K562 (cell line): ENCODE measurements around the gene TAF15. TPM values are rescaled to one million over a fixed set of nuclear protein-coding genes. Genes with fewer than 3 reads are reported as not detected.
A peak's percentile ranks its signal among the peaks of the same experiment; 100 is the strongest.

Experiments
- ATAC-seq: fragments of 200-7000 bp; cut with Tn5 transposase; 3 replicates; pipeline ENCODE4 v1.9.1; 2020; ENCODE audit warnings: moderate library complexity
- BruUV-seq: library from RNA; stranded (reverse); fragments of 400-500 nt; replicated peaks from 2 replicates; lab custom pipeline; 2021; lab: Mats Ljungman, UMichigan
- CTCF ChIA-PET: fragments of 300-600 bp; formaldehyde crosslinking; extraction: SDS; loops from one replicate; lab custom pipeline; 2021; ENCODE audit warnings: low intra/inter-chr PET ratio; lab: Yijun Ruan, JAX
- POLR2A ChIA-PET: fragments of 300-600, 350-650 bp; sonication (Branson Sonifier 250); formaldehyde crosslinking; extraction: SDS; loops from one replicate; lab custom pipeline; 2021; ENCODE audit warnings: antibody characterized with exemption, inconsistent platforms; lab: Yijun Ruan, JAX
- DNase-seq, 4 experiments: peaks; one replicate each; pipeline versions ENCODE4 v3.0.0 to v3.0.0-alpha.2; 2011 to 2018; ENCODE audit warnings: low spot score in 3 of 4, mixed read lengths in 3 of 4; ENCODE audit errors: extremely low read depth in 1 of 4
- FAIRE-seq: peaks from 2 replicates; lab custom pipeline; 2011; peaks lifted over from hg19 to GRCh38; lab: Jason Lieb, UNC
- H2AFZ ChIP-seq: 2 replicates; pipeline ENCODE4 v1.6.0; 2011; ENCODE audit warnings: low read depth, low read length, control low read depth, inconsistent platforms
- H3K27ac ChIP-seq: fragments of 200-600 bp; 3 replicates; pipeline ENCODE4 v1.8.0; 2011; ENCODE audit warnings: low read depth, mild to moderate bottlenecking, control low read depth, inconsistent platforms, low read length, moderate library complexity, mixed read lengths; ENCODE audit errors: extremely low read depth
- H3K27me3 ChIP-seq, 2 experiments: fragments of 300-600 bp in 1 of 2; 2 replicates in 1 of 2; 3 replicates in 1 of 2; pipeline versions ENCODE4 v1.6.0 to v1.8.0; 2011; ENCODE audit warnings: inconsistent platforms in 2 of 2, low read length in 2 of 2, mild to moderate bottlenecking in 1 of 2, mixed read lengths in 1 of 2, moderate library complexity in 1 of 2; ENCODE audit not compliant: control insufficient read depth in 2 of 2, insufficient read depth in 2 of 2
- H3K36me3 ChIP-seq: fragments of 300-600 bp; 3 replicates; pipeline ENCODE4 v1.8.0; 2011; ENCODE audit warnings: mild to moderate bottlenecking, low read length, inconsistent platforms; ENCODE audit not compliant: control insufficient read depth, insufficient read depth
- H3K4me1 ChIP-seq, 2 experiments: fragments of 200-600 bp in 1 of 2; replicated peaks in 1 of 2; 2 replicates in 1 of 2; 3 replicates in 1 of 2; pipeline versions ENCODE4 v1.5.1 to v1.8.0; 2011; ENCODE audit warnings: inconsistent platforms in 2 of 2, low read length in 2 of 2, mild to moderate bottlenecking in 1 of 2, mixed read lengths in 1 of 2, moderate library complexity in 1 of 2; ENCODE audit not compliant: control insufficient read depth in 2 of 2, insufficient read depth in 2 of 2
- H3K4me2 ChIP-seq: 2 replicates; pipeline ENCODE4 v1.6.1; 2011; ENCODE audit warnings: low read length, control low read depth, inconsistent platforms, mixed read lengths; ENCODE audit not compliant: insufficient read depth
- H3K4me3 ChIP-seq: fragments of 200-600 bp; sonication (generic), shearing (Covaris generic); 2 replicates; pipeline ENCODE4 v1.5.1; 2016; ENCODE audit warnings: control low read depth, inconsistent platforms
- H3K79me2 ChIP-seq: fragments of 200-600 bp; 3 replicates; pipeline ENCODE4 v1.8.0; 2011; ENCODE audit warnings: low read length, inconsistent platforms; ENCODE audit not compliant: control insufficient read depth, insufficient read depth
- H3K9ac ChIP-seq, 2 experiments: 2 replicates each; pipeline versions ENCODE4 v1.6.0 to v1.6.1; 2011; ENCODE audit warnings: low read depth in 2 of 2, low read length in 2 of 2, control low read depth in 1 of 2, inconsistent platforms in 1 of 2, mild to moderate bottlenecking in 1 of 2, mixed read lengths in 1 of 2; ENCODE audit not compliant: insufficient read depth in 1 of 2
- H3K9me1 ChIP-seq: one replicate; pipeline ENCODE4 v1.6.0; 2011; ENCODE audit warnings: inconsistent platforms, mild to moderate bottlenecking, low read length, moderate library complexity; ENCODE audit not compliant: control insufficient read depth, insufficient read depth
- H3K9me3 ChIP-seq: replicated peaks from 2 replicates; pipeline ENCODE4 v1.5.1; 2011; ENCODE audit warnings: low read depth, low read length, inconsistent platforms; ENCODE audit not compliant: control insufficient read depth, insufficient read depth
- H4K20me1 ChIP-seq: replicated peaks from 2 replicates; pipeline ENCODE4 v1.6.1; 2011; ENCODE audit warnings: low read length, inconsistent platforms, mixed read lengths; ENCODE audit not compliant: control insufficient read depth, insufficient read depth
- ARID1B ChIP-seq: fragments of 450-650 bp; IDR thresholded peaks from 2 replicates; pipeline ENCODE4 v1.6.1; 2016; ENCODE audit warnings: antibody characterized with exemption, mild to moderate bottlenecking, inconsistent platforms
- BCOR ChIP-seq: fragments of 450-650 bp; IDR thresholded peaks from 2 replicates; pipeline ENCODE4 v1.6.1; 2016
- DMBX1 ChIP-seq: fragments of 250-450 bp; sonication (Bioruptor Pico); IDR thresholded peaks from 2 replicates; pipeline ENCODE4 v1.8.0; 2022; ENCODE audit warnings: inconsistent platforms, mild to moderate bottlenecking, moderate library complexity, borderline replicate concordance
- ETV5 ChIP-seq: sonication (generic); formaldehyde crosslinking; IDR thresholded peaks from 2 replicates; pipeline ENCODE4 v1.4.0; 2020; ENCODE audit warnings: low read depth, mild to moderate bottlenecking, missing genetic modification reagents
- LARP7 ChIP-seq: fragments of 450-650 bp; IDR thresholded peaks from 2 replicates; pipeline ENCODE4 v1.6.1; 2016
- RBM25 ChIP-seq: fragments of 200-400 bp; formaldehyde crosslinking; IDR thresholded peaks from 2 replicates; pipeline ENCODE4 v1.6.1; 2018; ENCODE audit warnings: low read length, low read depth, moderate library complexity; ENCODE audit not compliant: severe bottlenecking
- ZFP36 ChIP-seq: fragments of 150-350 bp; IDR thresholded peaks from 2 replicates; pipeline ENCODE4 v1.6.1; 2018; ENCODE audit warnings: low read length, low read depth; ENCODE audit not compliant: partially characterized antibody
- in situ Hi-C: fragments of 300-500 bp; cut with MboI; formaldehyde crosslinking; loops from 4 replicates; pipeline ENCODE4 v1.15.0; 2018; ENCODE audit warnings: inconsistent platforms, mixed read lengths
- intact Hi-C: fragments of 100-400 bp; cut with micrococcal nuclease; formaldehyde crosslinking; loops from 2 replicates; pipeline ENCODE4 v1.14.2; 2022
- polyA plus RNA-seq, 8 experiments: library from polyadenylated mRNA; depleted of rRNA in 4 of 8; stranded (reverse) in 5 of 8; unstranded in 3 of 8; fragments of >200 nt; fragmentation: Nextera tagmentation in 2 of 8; fragmentation: Illumina TruSeq in 1 of 8; extraction: Ambion mirVana in 2 of 8; extraction: Trizol in 1 of 8; gene quantifications; 2 replicates each; pipeline versions ENCODE4 v1.2.1 to v1.2.3, GENCODE V29; 2011 to 2014; ENCODE audit warnings: inconsistent platforms in 1 of 8, missing spikeins in 1 of 8
- total RNA-seq, 7 experiments: library from RNA; depleted of rRNA in 6 of 7; stranded (reverse); fragments of >200 nt in 6 of 7; fragmentation: Illumina TruSeq in 2 of 7; extraction: Trizol in 2 of 7; gene quantifications; 2 replicates each; pipeline versions ENCODE4 v1.2.1 to v1.2.3, GENCODE V29; 2011 to 2021; ENCODE audit warnings: low replicate concordance in 1 of 7
- TF ChIP-seq, protein P1 (sequence below), 2 experiments: fragments of 450-650 bp in 1 of 2; sonication (generic) in 1 of 2; formaldehyde crosslinking in 1 of 2; IDR thresholded peaks in 1 of 2; conservative IDR thresholded peaks in 1 of 2; 2 replicates each; pipeline versions ENCODE4 v1.6.1 to v1.8.1; 2016 to 2023; ENCODE audit warnings: mild to moderate bottlenecking in 2 of 2, moderate library complexity in 2 of 2, inconsistent platforms in 1 of 2, missing genetic modification reagents in 1 of 2
- TF ChIP-seq, protein P2 (sequence below), 2 experiments: IDR thresholded peaks; 2 replicates each; pipeline ENCODE4 v1.6.1; 2012; ENCODE audit warnings: improper control_type of control experiment in 2 of 2, low read depth in 2 of 2, low read length in 2 of 2, borderline replicate concordance in 1 of 2

The TAF15 gene
- total and polyA plus RNA-seq, 9 of the 15 experiments (the other 6 are each of a cell fraction or from before 2014, with no cell fraction given): 4.1 to 272 (median 56.8) TPM

DNA sequence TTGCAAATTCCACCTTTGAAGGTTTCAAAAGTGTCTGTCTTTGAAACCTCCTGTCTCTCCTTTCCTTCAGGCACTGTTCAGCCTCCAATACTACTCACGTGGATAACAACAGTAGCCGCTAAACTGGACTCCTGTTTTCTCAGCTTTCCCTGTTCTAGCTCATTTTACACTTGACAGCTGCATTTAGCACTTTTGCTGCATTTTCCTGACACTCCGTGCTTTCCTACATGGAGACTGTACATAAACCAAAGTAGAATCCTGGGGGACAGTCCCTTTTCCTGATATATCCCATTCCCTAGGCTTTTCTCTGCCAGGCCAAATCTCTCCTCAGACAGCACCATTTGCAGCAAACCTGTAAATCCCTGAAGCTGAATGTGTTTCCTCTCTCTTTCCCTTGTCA, 67.2 kb downstream of the TAF15 start (continued):
- TF ChIP-seq, protein P1, sequence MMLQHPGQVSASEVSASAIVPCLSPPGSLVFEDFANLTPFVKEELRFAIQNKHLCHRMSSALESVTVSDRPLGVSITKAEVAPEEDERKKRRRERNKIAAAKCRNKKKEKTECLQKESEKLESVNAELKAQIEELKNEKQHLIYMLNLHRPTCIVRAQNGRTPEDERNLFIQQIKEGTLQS (IDR thresholded peaks at IDR 0.05): no peak
- TF ChIP-seq, protein P1 (CRISPR knock-in tag; conservative IDR thresholded peaks at IDR 0.05): no peak
- no peak for TF ChIP-seq DMBX1 (CRISPR knock-in tag)
- TF ChIP-seq LARP7: no peak
- TF ChIP-seq, protein P2, sequence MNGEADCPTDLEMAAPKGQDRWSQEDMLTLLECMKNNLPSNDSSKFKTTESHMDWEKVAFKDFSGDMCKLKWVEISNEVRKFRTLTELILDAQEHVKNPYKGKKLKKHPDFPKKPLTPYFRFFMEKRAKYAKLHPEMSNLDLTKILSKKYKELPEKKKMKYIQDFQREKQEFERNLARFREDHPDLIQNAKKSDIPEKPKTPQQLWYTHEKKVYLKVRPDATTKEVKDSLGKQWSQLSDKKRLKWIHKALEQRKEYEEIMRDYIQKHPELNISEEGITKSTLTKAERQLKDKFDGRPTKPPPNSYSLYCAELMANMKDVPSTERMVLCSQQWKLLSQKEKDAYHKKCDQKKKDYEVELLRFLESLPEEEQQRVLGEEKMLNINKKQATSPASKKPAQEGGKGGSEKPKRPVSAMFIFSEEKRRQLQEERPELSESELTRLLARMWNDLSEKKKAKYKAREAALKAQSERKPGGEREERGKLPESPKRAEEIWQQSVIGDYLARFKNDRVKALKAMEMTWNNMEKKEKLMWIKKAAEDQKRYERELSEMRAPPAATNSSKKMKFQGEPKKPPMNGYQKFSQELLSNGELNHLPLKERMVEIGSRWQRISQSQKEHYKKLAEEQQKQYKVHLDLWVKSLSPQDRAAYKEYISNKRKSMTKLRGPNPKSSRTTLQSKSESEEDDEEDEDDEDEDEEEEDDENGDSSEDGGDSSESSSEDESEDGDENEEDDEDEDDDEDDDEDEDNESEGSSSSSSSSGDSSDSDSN (IDR thresholded peaks at IDR 0.05; ENCODE audit: borderline replicate concordance in 1 of 2, low read depth in 2 of 2, low read length in 2 of 2): no peak

DNA sequence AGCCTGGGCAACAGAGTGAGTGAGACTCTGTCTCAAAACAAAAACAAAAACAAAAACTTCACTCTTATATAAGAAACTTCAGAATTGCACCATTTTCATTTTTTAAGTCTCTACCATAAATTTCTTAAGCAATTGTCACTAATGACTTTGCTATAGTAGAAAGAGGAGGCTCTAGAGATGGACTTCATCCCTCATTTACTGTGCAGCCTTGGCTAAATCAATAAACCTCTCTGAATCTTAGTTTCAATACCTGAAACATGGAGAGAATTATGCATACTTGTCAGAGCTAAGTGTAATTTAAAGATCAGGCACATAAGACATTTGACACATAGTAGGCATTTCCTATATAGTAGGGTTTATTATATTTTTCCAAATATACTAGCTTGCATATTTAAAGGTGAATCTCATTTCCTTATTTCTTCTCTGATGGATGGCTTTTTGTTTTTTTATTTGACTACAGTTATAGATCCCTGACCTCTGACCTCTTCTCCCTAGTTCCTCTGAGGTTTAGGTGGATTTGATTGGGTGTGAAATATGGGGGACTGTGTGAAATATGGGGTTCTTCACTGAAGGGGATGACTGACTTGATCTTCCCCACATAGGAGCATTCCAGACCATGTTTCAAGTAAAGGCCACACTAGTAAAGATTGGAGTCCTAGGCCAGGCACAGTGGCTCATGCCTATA, 68.2 kb downstream of the TAF15 start:
- CTCF ChIA-PET: no interaction called here
- DNase-seq: no peak

More for the DNA sequence above, 68.2 kb downstream of the TAF15 start:
- no peak overlapping the region for H3K4me2 ChIP-seq
- no peaks in the 10 kb centered on the region for H3K9me3 ChIP-seq
- peaks cover 4 to 17% of the 10 kb centered on the region in 2 experiments; a peak in 4 of 5 replicates for H3K4me1 ChIP-seq
- BruUV-seq: no TSS peak
- H3K9me1 ChIP-seq: no peaks in the 10 kb centered on the region
- TF ChIP-seq RBM25 (peak; percentile 84), ARID1B (no peak), ETV5 (CRISPR knock-in tag) (no peak), BCOR (peak; percentile 64), ZFP36 (peak; percentile 21)
- in situ Hi-C loops: no loop called here
- no peak overlapping the region for H3K27ac ChIP-seq
- no peak overlapping the region for H2AFZ ChIP-seq
- ATAC-seq (no peak), FAIRE-seq (no peak)
- intact Hi-C loops: no loop called here
- POLR2A ChIA-PET: interaction anchor here (0.6 to 2.2 kb wide), 4 partner anchors 11 to 128 kb away, joined by 3 to 7 read pairs (median 3); no protein-coding TSS in a partner anchor
- H4K20me1 ChIP-seq: no peaks in the 10 kb centered on the region
- no peak overlapping the region for H3K9ac ChIP-seq
- H3K4me3 ChIP-seq: no peak overlapping the region
- no peaks in the 10 kb centered on the region for H3K36me3 ChIP-seq
- no peaks in the 10 kb centered on the region for H3K27me3 ChIP-seq
- no peaks in the 10 kb centered on the region for H3K79me2 ChIP-seq
